GM23338 (cell line): Measurements from ENCODE around the gene IMPG2. TPM values are rescaled to one million over a fixed set of nuclear protein-coding genes. Genes with fewer than 3 reads are reported as not detected.

ENCODE experiments used
- ATAC-seq: fragments of 200-7000 bp; cut with Tn5 transposase; 3 replicates; pipeline ENCODE4 v1.9.1; 2020
- DNase-seq: peaks from one replicate; pipeline ENCODE4 v3.0.0-alpha.2; 2015; ENCODE audit warnings: low spot score
- H2AFZ ChIP-seq: fragments of 200-600 bp; sonication (generic); 2 replicates; pipeline ENCODE4 v1.8.0; 2016; ENCODE audit warnings: antibody characterized with exemption, mild to moderate bottlenecking, moderate library complexity
- H3F3A ChIP-seq: fragments of 200-600 bp; sonication (generic); replicated peaks from 2 replicates; pipeline ENCODE4 v1.8.0; 2017; ENCODE audit warnings: antibody characterized with exemption, mixed run types, low read depth
- H3K27ac ChIP-seq: fragments of 200-600 bp; sonication (generic); 2 replicates; pipeline ENCODE4 v1.6.1; 2016; ENCODE audit warnings: low read depth
- H3K27me3 ChIP-seq: fragments of 200-600 bp; sonication (generic); 2 replicates; pipeline ENCODE4 v1.8.0; 2016; ENCODE audit warnings: mild to moderate bottlenecking, mixed run types, moderate library complexity; ENCODE audit not compliant: insufficient read depth
- H3K36me3 ChIP-seq: fragments of 200-600 bp; sonication (generic); 2 replicates; pipeline ENCODE4 v1.8.0; 2016; ENCODE audit warnings: mild to moderate bottlenecking; ENCODE audit not compliant: insufficient read depth
- H3K4me1 ChIP-seq: fragments of 200-600 bp; sonication (generic); 2 replicates; pipeline ENCODE4 v1.8.0; 2016; ENCODE audit warnings: mild to moderate bottlenecking, moderate library complexity; ENCODE audit not compliant: insufficient read depth
- H3K4me2 ChIP-seq: fragments of 200-600 bp; sonication (generic); 2 replicates; pipeline ENCODE4 v1.7.1; 2017; ENCODE audit warnings: mixed run types
- H3K4me3 ChIP-seq: fragments of 200-600 bp; sonication (generic); 2 replicates; pipeline ENCODE4 v1.6.1; 2016; ENCODE audit warnings: mixed run types
- H3K79me2 ChIP-seq: fragments of 200-600 bp; sonication (generic); replicated peaks from 2 replicates; pipeline ENCODE4 v1.8.0; 2017; ENCODE audit warnings: mild to moderate bottlenecking; ENCODE audit not compliant: insufficient read depth
- H3K9me2 ChIP-seq: fragments of 200-600 bp; sonication (generic); 2 replicates; pipeline ENCODE4 v1.8.0; 2017; ENCODE audit not compliant: insufficient read depth
- H4K20me1 ChIP-seq: fragments of 200-600 bp; sonication (generic); replicated peaks from 2 replicates; pipeline ENCODE4 v1.8.0; 2017; ENCODE audit warnings: mild to moderate bottlenecking; ENCODE audit not compliant: insufficient read depth
- H3K27ac Mint-ChIP-seq: 2 replicates; pipeline ENCODE4 v1.8.0; 2020; ENCODE audit warnings: inconsistent platforms, mild to moderate bottlenecking, moderate library complexity, mixed read lengths
- H3K27me3 Mint-ChIP-seq: 3 replicates; pipeline ENCODE4 v1.8.0; 2022; ENCODE audit warnings: low read depth, mild to moderate bottlenecking, moderate library complexity, mixed read lengths, inconsistent platforms; ENCODE audit not compliant: insufficient read depth, poor library complexity
- H3K36me3 Mint-ChIP-seq: 3 replicates; pipeline ENCODE4 v1.8.0; 2021; ENCODE audit warnings: low read depth, mild to moderate bottlenecking, inconsistent platforms, moderate library complexity, mixed read lengths
- H3K4me1 Mint-ChIP-seq: 3 replicates; pipeline ENCODE4 v1.8.0; 2020; ENCODE audit warnings: mild to moderate bottlenecking, inconsistent platforms, mixed read lengths
- H3K4me3 Mint-ChIP-seq: 3 replicates; pipeline ENCODE4 v1.8.0; 2021; ENCODE audit warnings: moderate library complexity, mild to moderate bottlenecking, inconsistent platforms, mixed read lengths
- H3K9me3 Mint-ChIP-seq: 3 replicates; pipeline ENCODE4 v1.8.0; 2020; ENCODE audit warnings: moderate library complexity, mild to moderate bottlenecking, inconsistent platforms, mixed read lengths
- CREB1 ChIP-seq: fragments of 250-450 bp; sonication (Bioruptor Pico); IDR thresholded peaks from 2 replicates; pipeline ENCODE4 v1.5.0; 2020; ENCODE audit warnings: low read depth, mild to moderate bottlenecking, moderate library complexity
- CTCF ChIP-seq, 2 experiments: fragments of 200-600 bp in 1 of 2; sonication (generic) in 1 of 2; conservative IDR thresholded peaks; 2 replicates each; pipeline versions ENCODE4 v1.5.1 to v1.6.1; 2016 to 2017; ENCODE audit warnings: antibody characterized with exemption in 2 of 2, low read depth in 2 of 2, mild to moderate bottlenecking in 2 of 2, moderate library complexity in 1 of 2
- ETS1 ChIP-seq: IDR thresholded peaks from 2 replicates; pipeline ENCODE4 v1.6.1; 2016; ENCODE audit warnings: antibody characterized with exemption
- EZH2 ChIP-seq: fragments of 200-600 bp; sonication (generic); IDR thresholded peaks from one replicate; pipeline ENCODE4 v1.8.0; 2017; ENCODE audit warnings: antibody characterized with exemption, mild to moderate bottlenecking, low read depth; ENCODE audit not compliant: unreplicated experiment
- EZH2phosphoT487 ChIP-seq: fragments of 200-600 bp; sonication (generic); IDR thresholded peaks from one replicate; pipeline ENCODE4 v1.8.1; 2018; ENCODE audit warnings: antibody characterized with exemption; ENCODE audit not compliant: unreplicated experiment
- JUNB ChIP-seq: IDR thresholded peaks from one replicate; pipeline ENCODE4 v1.6.1; 2016; ENCODE audit warnings: antibody characterized with exemption; ENCODE audit not compliant: unreplicated experiment
- NANOG ChIP-seq: IDR thresholded peaks from 2 replicates; pipeline ENCODE4 v1.6.1; 2016; ENCODE audit warnings: antibody characterized with exemption, borderline replicate concordance
- POLR2AphosphoS5 ChIP-seq: IDR thresholded peaks from 2 replicates; pipeline ENCODE4 v1.6.1; 2016; ENCODE audit warnings: antibody characterized with exemption, low read depth
- REST ChIP-seq: IDR thresholded peaks from one replicate; pipeline ENCODE4 v1.6.1; 2018; ENCODE audit warnings: antibody characterized with exemption; ENCODE audit not compliant: unreplicated experiment
- STAT1 ChIP-seq: IDR thresholded peaks from one replicate; pipeline ENCODE4 v1.6.1; 2016; ENCODE audit warnings: antibody characterized with exemption; ENCODE audit not compliant: unreplicated experiment
- ZNF114 ChIP-seq: fragments of 250-450 bp; sonication (Bioruptor Pico); IDR thresholded peaks from 2 replicates; pipeline ENCODE4 v1.5.0; 2020; ENCODE audit warnings: mild to moderate bottlenecking, moderate library complexity
- ZNF331 ChIP-seq: fragments of 250-450 bp; sonication (Bioruptor Pico); IDR thresholded peaks from 2 replicates; pipeline ENCODE4 v1.5.0; 2020; ENCODE audit warnings: low read depth, mild to moderate bottlenecking, moderate library complexity
- ZNF462 ChIP-seq: fragments of 250-450 bp; sonication (Bioruptor Pico); IDR thresholded peaks from 2 replicates; pipeline ENCODE4 v1.5.0; 2020; ENCODE audit warnings: mild to moderate bottlenecking, moderate library complexity
- polyA plus RNA-seq: library from polyadenylated mRNA; unstranded; fragments of >200 nt; fragmentation: Nextera tagmentation; extraction: Ambion mirVana; gene quantifications from 2 replicates; pipeline ENCODE4 v1.2.1, GENCODE V29; 2016
- total RNA-seq: library from RNA; depleted of rRNA; stranded (reverse); fragments of >200 nt; shearing (Covaris generic); gene quantifications from 2 replicates; pipeline ENCODE4 v1.2.3, GENCODE V29; 2014

The IMPG2 gene
- total and polyA plus RNA-seq, 2 experiments from 2014 or later: not detected

- no peaks in the 10 kb centered on the region for H3K4me1 Mint-ChIP-seq
- H3K27ac Mint-ChIP-seq: no peak overlapping the region
- no peak for TF ChIP-seq ZNF114 (CRISPR knock-in tag)
- no peak for TF ChIP-seq STAT1
- no peak for TF ChIP-seq ZNF462 (CRISPR knock-in tag)
- no peak for TF ChIP-seq ZNF331
- TF ChIP-seq EZH2phosphoT487: no peak
- TF ChIP-seq NANOG: no peak
- TF ChIP-seq JUNB: no peak
- TF ChIP-seq POLR2AphosphoS5: no peak
- no peak for TF ChIP-seq REST
- no peak for TF ChIP-seq EZH2
- TF ChIP-seq CREB1 (CRISPR knock-in tag): no peak
- TF ChIP-seq ETS1: no peak
- TF ChIP-seq CTCF (conservative IDR thresholded peaks at IDR 0.05; ENCODE audit: low read depth in 2 of 2): no peak
- no peak for ATAC-seq
- Histone ChIP-seq H3K36me3 (no peaks in the 10 kb centered on the region), H3F3A (no peaks in the 10 kb centered on the region), H3K4me3 (no peak overlapping the region), H2AFZ (no peak overlapping the region), H3K27me3 (no peaks in the 10 kb centered on the region), H3K4me2 (no peak overlapping the region), H3K79me2 (no peaks in the 10 kb centered on the region), H4K20me1 (no peaks in the 10 kb centered on the region), H3K9me2 (peaks cover 10% of the 10 kb centered on the region), H3K27ac (no peak overlapping the region), H3K4me1 (no peaks in the 10 kb centered on the region)
- H3K4me3 Mint-ChIP-seq: no peak overlapping the region
- no peaks in the 10 kb centered on the region for H3K27me3 Mint-ChIP-seq
- DNase-seq: no peak
- no peaks in the 10 kb centered on the region for H3K9me3 Mint-ChIP-seq
- H3K36me3 Mint-ChIP-seq: no peaks in the 10 kb centered on the region
Observed at GRCh38 chr3:101183151-101183550, 137.2 kb downstream of the IMPG2 start.
